ENCODE results near the gene KCNQ2.

KCNQ2 gene

GRCh38 chr20:63355781-63356295, 116.6 kb downstream of the KCNQ2 start:
- no peaks in the 10 kb centered on the region for H3K4me1 Mint-ChIP-seq (ENCODE audit: low read depth)
- H3K36me3 Mint-ChIP-seq (ENCODE audit: low read depth): no peaks in the 10 kb centered on the region
- H3K4me3 Mint-ChIP-seq: no peak overlapping the region
- no peak overlapping the region for H3K27ac Mint-ChIP-seq
- intact Hi-C loops (cut with micrococcal nuclease): no loop called here
- peaks cover 24% of the 10 kb centered on the region for H3K27me3 Mint-ChIP-seq
- peaks cover 7% of the 10 kb centered on the region for H3K9me3 Mint-ChIP-seq

DNA sequence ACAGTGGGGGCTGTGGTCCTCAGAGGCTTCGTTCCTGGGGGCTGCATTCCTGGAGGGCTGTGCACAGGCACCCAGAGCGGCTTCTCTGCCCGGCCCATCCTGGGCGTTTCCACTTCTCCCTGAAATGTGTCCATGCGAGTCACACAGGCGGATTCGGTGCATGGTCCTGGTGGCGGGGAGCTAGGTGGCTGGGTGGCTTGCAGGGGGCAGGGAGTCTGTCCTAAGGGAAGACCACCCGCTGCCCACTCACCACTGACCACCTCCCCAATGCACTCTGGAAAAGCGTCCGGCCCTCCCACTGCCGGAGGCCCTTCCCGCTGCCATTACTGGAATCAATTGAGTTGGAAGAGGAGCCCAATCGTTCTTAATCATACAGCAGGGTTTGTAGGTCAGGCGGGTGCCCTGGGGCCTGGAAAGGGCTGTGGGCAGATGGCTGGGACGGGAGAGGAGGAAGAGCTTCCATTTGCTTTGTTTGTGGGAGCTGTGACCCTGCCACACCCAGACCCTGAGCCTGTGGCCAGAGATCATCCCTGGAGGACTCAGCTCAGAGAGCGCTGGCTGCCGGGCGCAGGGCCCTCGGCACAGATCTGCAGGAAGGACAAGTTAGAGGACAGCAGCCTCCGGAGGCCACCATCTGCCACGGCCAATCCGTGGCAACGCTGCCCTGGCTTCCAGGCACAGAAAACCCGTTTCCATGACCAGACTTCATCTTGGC, 117.7 kb downstream of the KCNQ2 start:
- Mint-ChIP-seq H3K9me3 (peaks cover 17% of the 10 kb centered on the region), H3K27me3 (peaks cover 14% of the 10 kb centered on the region), H3K4me3 (no peak overlapping the region), H3K4me1 (ENCODE audit: low read depth) (no peaks in the 10 kb centered on the region), H3K27ac (no peak overlapping the region), H3K36me3 (ENCODE audit: low read depth) (no peaks in the 10 kb centered on the region)
- intact Hi-C loops (cut with micrococcal nuclease): no loop called here

DNA sequence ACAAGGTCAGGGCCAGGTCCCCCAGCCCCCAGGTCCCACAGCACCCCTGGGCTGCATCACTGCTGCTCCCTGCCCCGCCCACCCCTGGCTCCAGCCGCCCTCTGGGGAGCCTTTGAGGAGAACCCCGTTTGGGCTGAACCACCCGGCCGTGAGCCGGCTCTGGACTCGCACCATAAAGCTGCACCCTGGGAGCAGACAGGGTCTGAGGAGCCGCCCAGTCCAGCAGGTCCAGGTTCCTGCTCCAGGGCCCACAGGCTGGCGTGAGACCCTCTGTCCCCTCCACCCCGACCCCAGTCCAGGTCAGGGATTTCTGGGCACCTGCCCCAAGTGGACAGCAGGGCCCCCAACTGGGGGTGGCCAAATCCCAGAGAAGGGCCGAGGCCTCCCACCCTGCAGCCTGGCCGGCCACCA, 119.6 kb downstream of the KCNQ2 start:
- Mint-ChIP-seq H3K27ac (no peak overlapping the region), H3K9me3 (peaks cover 17% of the 10 kb centered on the region), H3K4me3 (no peak overlapping the region), H3K4me1 (ENCODE audit: low read depth) (no peaks in the 10 kb centered on the region), H3K36me3 (ENCODE audit: low read depth) (no peaks in the 10 kb centered on the region), H3K27me3 (peaks cover 2% of the 10 kb centered on the region)
- intact Hi-C loops (cut with micrococcal nuclease): no loop called here

GRCh38 chr20:63351811-63352591, 120.5 kb downstream of the KCNQ2 start:
- Mint-ChIP-seq H3K36me3 (ENCODE audit: low read depth) (no peaks in the 10 kb centered on the region), H3K27ac (no peak overlapping the region), H3K27me3 (peaks cover 2% of the 10 kb centered on the region), H3K9me3 (peaks cover 17% of the 10 kb centered on the region), H3K4me3 (no peak overlapping the region), H3K4me1 (ENCODE audit: low read depth) (no peaks in the 10 kb centered on the region)
- intact Hi-C loops (cut with micrococcal nuclease): no loop called here

GRCh38 chr20:63351326-63351700, 121.1 kb downstream of the KCNQ2 start:
- Mint-ChIP-seq H3K36me3 (ENCODE audit: low read depth) (no peaks in the 10 kb centered on the region), H3K4me3 (no peak overlapping the region), H3K9me3 (peaks cover 17% of the 10 kb centered on the region), H3K27me3 (peaks cover 2% of the 10 kb centered on the region), H3K4me1 (ENCODE audit: low read depth) (no peaks in the 10 kb centered on the region), H3K27ac (no peak overlapping the region)
- intact Hi-C loops (cut with micrococcal nuclease): no loop called here

DNA sequence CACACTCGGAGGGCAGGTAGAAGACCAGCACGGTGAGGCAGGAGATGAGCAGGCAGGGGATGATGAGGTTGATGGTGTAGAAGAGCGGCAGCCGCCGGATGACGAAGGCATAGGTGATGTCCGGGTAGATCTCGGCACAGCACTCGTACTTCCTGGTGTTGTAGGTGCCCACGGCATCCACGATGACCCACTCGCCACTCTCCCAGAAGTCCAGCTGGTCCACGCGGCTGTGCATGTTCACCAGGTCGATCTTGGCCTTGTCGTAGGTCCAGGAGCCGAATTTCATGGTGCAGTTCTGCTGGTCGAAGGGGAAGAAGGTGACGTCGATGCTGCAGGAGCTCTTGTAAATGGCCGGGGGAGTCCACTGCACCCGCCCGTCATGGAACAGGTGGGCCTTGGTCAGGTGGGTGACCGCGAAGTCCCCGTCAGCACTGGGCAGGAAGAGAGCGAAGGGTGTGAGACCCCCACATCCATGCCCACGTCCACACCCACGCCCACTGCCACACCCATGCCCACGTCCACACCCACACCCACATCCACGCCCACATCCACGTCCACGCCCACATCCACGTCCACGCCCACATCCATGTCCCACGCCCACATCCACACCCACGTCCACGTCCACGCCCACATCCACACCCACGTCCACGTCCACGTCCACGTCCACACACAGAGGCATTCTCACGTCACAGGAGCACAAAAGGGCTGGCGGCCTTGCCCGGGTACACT, 121.7 kb downstream of the KCNQ2 start:
- intact Hi-C loops (cut with micrococcal nuclease): no loop called here
- H3K36me3 Mint-ChIP-seq (ENCODE audit: low read depth): no peaks in the 10 kb centered on the region
- peaks cover 2% of the 10 kb centered on the region for H3K27me3 Mint-ChIP-seq
- peaks cover 17% of the 10 kb centered on the region for H3K9me3 Mint-ChIP-seq
- no peak overlapping the region for H3K4me3 Mint-ChIP-seq
- no peaks in the 10 kb centered on the region for H3K4me1 Mint-ChIP-seq (ENCODE audit: low read depth)
- no peak overlapping the region for H3K27ac Mint-ChIP-seq
